Measurements from ENCODE around the gene CELF3.

CELF3 gene

DNA sequence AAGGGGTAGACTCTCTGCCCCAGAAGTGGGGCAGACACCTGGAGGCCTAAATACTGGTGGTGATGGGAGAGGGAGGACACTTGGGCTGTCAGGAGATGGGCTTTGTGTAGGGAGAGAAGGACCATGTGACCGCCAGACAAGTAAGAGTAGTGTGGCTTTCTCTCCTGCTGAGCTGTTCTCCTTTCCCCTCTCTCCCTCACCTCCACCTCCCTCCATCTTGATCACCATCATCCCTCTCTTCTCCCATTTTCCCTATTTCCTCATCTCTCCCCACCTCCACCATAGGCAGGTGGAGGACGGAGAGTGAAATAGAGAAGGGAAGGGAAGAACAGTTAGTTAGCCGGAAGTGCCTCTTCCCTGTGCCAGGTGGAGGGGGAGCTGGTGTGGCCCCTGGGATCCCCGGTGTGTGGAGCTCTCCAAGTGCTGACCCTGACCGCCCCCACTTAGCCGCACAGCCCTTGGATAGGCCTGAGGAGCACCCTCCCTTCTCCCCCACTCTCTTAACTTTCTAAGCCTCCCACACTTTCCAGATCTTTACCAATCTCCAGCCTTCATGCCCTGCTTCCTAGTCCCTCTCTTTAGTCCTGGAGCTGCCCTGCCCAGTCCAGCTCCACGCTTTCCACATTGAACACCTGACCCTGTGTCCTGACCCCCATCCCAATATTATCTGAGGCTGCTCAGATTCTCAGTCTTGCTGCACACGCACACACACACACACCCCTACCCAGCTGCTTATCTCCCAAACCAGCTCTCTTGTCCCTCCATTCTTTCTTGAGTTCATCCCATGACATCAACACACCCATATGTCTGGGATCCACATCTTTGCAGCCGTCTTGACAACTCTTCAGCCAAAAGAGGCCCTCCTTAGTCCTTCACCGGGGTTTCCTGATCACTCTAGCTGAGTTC lies 1.5 kb downstream of the CELF3 start:
- TF ChIP-seq GATA3 (IDR thresholded peaks at IDR 0.05; ENCODE audit: low read depth, low read length) (no peak), GATA2 (IDR thresholded peaks at IDR 0.05; ENCODE audit: low read depth, low read length) (no peak)

DNA sequence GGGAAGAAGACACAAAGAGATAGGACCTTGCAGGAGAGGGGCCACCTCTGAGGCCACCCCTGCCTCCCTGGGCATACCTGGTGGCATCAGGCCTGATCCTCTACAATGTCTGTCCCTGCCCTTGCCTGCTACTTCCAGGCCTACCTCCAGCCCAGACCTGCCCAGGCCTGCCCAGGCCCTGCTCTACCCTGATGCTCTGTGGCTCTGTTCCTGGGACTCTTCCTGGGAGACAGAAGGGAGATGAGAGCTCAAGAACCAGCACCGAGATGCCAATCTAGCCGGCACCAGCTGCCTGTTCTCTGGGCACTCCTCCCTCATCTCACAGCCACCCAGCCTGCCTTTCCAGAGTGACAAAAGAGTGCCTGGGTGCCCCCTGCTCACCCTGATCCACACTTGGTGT lies 2.7 kb downstream of the CELF3 start:
- TF ChIP-seq GATA2 (IDR thresholded peaks at IDR 0.05; ENCODE audit: low read depth, low read length): no peak

DNA sequence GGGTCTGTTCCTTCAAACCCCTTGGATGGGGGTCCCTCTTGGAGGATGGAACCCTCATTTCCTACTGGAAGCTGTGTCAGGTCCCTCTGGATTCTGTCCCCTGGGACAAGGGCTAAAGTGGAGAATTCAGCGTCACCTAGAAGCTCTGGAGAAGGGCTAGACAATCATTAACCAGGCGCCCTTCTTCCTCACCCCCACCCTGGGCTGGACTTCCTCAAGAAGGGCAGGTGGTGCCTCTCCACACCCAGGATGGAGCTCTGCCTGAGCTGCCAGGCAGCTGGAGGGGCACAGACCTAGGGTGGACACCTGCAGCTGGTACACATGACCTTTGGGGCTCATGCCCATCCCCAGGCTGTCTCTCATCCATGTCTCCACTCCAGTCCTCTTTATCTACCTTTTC lies 3.6 kb downstream of the CELF3 start:
- no peak for TF ChIP-seq GATA3 (IDR thresholded peaks at IDR 0.05; ENCODE audit: low read depth, low read length)
- no peak for TF ChIP-seq GATA2 (IDR thresholded peaks at IDR 0.05; ENCODE audit: low read depth, low read length)

DNA sequence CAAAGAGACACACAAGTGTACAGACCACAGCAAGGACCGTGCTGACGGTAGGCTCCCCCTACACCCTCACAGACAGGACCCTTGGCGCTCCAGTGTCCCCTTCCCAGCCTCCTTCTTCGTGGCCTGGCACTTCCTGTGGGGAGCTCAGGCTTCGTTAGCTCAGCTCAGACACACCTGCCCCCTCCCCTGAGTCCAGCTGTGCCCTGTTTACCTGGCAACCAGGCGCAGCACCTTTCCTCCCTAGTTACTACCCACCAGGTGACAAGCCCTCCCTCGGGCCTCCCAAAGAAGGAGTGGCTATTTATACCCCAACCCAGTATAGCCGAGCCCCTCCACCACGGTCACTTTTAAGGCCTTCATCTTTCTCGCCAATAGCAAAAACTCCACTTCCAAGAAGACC lies 4.7 kb downstream of the CELF3 start:
- TF ChIP-seq GATA2 (IDR thresholded peaks at IDR 0.05; ENCODE audit: low read depth, low read length) (no peak), GATA3 (IDR thresholded peaks at IDR 0.05; ENCODE audit: low read depth, low read length) (no peak)

DNA sequence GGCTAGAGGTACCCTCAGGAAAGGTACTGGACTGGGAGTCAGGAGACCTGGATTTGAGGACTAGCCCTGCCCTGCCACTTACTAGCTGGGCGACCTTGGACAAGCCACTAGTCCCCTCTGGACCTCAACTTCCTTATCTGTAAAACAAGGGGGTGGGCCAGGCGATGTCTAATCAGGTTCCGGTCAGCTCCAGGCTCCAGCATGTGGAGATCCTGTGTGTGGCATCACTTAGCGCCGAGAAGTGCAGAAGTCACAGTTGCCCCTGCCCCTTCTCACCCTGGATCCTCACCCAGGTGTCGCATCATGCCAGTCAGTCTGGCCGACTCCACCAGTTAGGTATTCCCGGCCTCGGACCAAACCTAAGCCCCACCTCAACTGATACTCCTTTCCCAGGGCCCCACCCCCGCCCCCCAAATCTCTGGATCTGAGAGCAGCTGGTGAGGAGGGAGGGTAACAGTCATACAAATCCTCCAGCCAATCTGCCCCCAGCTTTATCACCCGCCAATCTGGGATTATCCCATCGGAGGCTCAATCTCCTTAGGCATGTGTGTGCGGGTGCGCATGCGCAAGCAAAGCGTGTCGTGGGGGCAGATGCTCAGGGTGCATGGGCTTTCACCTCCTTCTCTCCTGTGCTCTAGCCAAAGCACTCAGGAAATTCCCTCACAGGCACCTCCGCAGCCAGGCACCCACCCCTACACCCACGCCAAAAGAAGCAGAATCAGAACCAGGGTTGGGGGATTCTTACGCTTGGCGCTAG lies 5.4 kb downstream of the CELF3 start:
- TF ChIP-seq GATA3 (IDR thresholded peaks at IDR 0.05; ENCODE audit: low read depth, low read length) (no peak), GATA2 (IDR thresholded peaks at IDR 0.05; ENCODE audit: low read depth, low read length) (no peak; the same call in 1 of the 2 replicates)

DNA sequence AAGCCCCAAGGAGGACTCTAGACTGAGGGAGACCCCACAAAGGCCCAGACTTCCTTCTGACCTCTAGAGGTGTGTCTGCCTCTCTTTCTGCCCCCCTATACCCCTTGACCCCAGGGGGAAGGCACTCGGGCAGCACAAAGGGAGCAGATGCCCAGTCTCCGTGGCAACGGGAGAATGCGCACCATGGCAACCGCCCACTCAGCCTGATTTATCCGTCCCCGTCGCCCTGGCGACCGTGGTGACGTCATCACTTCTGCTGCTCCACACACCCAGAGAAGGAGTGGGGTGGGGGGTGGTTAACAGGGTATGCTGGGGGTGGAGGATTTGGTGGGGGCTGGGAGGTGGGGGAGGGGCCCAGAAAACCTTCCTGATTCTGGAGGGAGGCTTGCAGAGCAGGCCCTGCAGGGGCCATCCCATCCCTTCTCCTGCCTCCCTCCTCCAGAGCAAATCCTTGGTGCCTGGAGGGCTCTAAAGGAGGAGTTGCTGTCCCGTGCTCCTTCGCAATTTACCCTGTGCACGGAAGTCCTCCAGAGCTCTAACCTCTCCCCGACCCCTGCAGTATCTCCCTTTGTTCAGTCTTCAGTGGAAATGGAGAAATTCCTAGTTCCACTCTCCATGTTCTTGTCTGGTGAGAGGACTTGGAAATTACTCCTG lies 6.3 kb downstream of the CELF3 start:
- no peak for TF ChIP-seq GATA2 (IDR thresholded peaks at IDR 0.05; ENCODE audit: low read depth, low read length)
- no peak for TF ChIP-seq GATA3 (IDR thresholded peaks at IDR 0.05; ENCODE audit: low read depth, low read length)

GRCh38 chr1:151708891-151709290 lies 7.7 kb downstream of the CELF3 start:
- TF ChIP-seq GATA2 (IDR thresholded peaks at IDR 0.05; ENCODE audit: low read depth, low read length): no peak
- TF ChIP-seq GATA3 (IDR thresholded peaks at IDR 0.05; ENCODE audit: low read depth, low read length): no peak

DNA sequence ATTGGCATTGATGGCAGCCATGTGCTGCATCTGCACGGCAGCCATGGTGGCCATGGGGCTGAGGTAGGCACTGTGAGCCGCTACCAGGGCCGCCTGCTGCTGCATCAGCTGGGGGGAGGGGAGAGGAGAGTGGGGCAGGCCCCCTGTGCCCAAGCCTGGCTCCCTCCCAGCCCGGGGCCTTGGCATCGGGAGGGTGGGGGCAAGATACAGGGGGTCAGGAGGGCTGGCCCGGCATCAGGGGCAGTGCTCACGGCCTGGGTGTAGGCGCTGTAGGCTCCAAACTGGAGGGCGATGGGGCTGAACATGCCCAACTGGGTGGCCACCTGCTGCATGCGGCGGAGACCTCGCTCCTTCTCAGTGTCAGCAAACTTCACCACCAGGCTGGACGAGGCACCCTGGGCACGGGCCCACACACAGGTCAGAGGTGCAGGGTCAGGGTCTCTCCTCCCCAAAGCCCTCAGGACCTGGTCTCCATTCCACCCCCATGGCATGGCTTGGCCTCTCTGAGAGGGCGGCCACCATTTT lies 9.0 kb downstream of the CELF3 start:
- no peak for TF ChIP-seq GATA2 (IDR thresholded peaks at IDR 0.05; ENCODE audit: low read depth, low read length)
- TF ChIP-seq GATA3 (IDR thresholded peaks at IDR 0.05; ENCODE audit: low read depth, low read length): no peak

GRCh38 chr1:151706464-151707415 lies 9.9 kb downstream of the CELF3 start:
- TF ChIP-seq GATA3 (IDR thresholded peaks at IDR 0.05; ENCODE audit: low read depth, low read length): no peak
- TF ChIP-seq GATA2 (IDR thresholded peaks at IDR 0.05; ENCODE audit: low read depth, low read length): no peak

- TF ChIP-seq GATA3 (IDR thresholded peaks at IDR 0.05; ENCODE audit: low read depth, low read length) (no peak), GATA2 (IDR thresholded peaks at IDR 0.05; ENCODE audit: low read depth, low read length) (no peak)
Measured at GRCh38 chr1:151705753-151706463, 10.7 kb downstream of the CELF3 start.

- TF ChIP-seq GATA2 (IDR thresholded peaks at IDR 0.05; ENCODE audit: low read depth, low read length) (no peak), GATA3 (IDR thresholded peaks at IDR 0.05; ENCODE audit: low read depth, low read length) (no peak)
Measured at GRCh38 chr1:151705146-151705545, 11.5 kb downstream of the CELF3 start.

GRCh38 chr1:151704246-151704645 lies 12.4 kb downstream of the CELF3 start:
- no peak for TF ChIP-seq GATA2 (IDR thresholded peaks at IDR 0.05; ENCODE audit: low read depth, low read length)
- no peak for TF ChIP-seq GATA3 (IDR thresholded peaks at IDR 0.05; ENCODE audit: low read depth, low read length)

DNA sequence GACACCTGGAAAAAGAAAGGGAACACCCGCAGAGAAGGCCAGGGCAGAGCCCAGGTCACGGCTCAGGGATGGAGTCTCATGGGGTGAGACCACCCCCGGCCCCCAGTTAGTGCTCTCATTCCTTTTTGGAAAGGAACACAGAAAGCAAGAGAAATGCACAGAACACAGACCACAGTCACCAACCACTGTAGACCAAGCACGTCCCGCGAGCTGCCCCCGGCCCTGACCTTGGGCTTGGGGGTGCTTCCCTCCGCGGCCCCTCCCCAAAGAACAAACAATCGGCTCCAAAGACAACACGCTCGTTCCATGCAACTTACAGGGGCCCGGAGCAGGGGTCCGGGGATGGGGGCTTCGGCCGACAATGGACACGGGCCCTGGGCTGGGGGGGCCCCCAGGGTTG lies 12.8 kb downstream of the CELF3 start:
- TF ChIP-seq GATA2 (IDR thresholded peaks at IDR 0.05; ENCODE audit: low read depth, low read length): no peak
- TF ChIP-seq GATA3 (IDR thresholded peaks at IDR 0.05; ENCODE audit: low read depth, low read length): no peak
